ENCODE data around the gene MYMK. TPM values are rescaled to one million over a fixed set of nuclear protein-coding genes. Genes with fewer than 3 reads are reported as not detected.

Gene MYMK, protein sequence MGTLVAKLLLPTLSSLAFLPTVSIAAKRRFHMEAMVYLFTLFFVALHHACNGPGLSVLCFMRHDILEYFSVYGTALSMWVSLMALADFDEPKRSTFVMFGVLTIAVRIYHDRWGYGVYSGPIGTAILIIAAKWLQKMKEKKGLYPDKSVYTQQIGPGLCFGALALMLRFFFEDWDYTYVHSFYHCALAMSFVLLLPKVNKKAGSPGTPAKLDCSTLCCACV
- not detected in 2 replicates for total RNA-seq

DNA sequence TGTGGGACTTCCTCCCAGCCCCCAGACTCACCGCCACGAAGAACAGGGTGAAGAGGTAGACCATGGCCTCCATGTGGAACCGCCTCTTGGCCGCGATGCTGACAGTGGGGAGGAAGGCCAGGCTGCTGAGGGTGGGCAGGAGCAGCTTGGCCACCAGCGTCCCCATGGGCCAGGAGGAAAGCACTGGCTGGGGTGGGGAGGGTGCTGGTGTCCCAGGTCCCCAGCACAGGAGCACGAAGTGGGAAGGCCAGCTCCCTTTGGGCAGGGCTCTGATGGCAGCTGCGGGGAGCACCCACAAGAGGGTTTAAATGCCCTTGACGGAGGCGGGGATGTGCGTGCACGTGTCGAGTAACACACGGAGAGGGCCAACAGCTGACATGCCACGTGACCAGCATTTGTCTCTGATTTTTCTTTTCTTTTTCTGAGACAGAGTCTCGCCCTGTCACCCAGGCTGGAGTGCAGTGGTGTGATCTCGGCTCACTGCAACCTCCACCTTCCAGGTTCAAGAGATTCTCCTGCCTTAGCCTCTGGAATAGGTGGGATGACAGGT, at the start of gene MYMK:
TSS of gene MYMK (minus strand) at position 281 of the 550 bp plus-strand sequence. CDS start at position 166, 115 bp downstream.

DNA sequence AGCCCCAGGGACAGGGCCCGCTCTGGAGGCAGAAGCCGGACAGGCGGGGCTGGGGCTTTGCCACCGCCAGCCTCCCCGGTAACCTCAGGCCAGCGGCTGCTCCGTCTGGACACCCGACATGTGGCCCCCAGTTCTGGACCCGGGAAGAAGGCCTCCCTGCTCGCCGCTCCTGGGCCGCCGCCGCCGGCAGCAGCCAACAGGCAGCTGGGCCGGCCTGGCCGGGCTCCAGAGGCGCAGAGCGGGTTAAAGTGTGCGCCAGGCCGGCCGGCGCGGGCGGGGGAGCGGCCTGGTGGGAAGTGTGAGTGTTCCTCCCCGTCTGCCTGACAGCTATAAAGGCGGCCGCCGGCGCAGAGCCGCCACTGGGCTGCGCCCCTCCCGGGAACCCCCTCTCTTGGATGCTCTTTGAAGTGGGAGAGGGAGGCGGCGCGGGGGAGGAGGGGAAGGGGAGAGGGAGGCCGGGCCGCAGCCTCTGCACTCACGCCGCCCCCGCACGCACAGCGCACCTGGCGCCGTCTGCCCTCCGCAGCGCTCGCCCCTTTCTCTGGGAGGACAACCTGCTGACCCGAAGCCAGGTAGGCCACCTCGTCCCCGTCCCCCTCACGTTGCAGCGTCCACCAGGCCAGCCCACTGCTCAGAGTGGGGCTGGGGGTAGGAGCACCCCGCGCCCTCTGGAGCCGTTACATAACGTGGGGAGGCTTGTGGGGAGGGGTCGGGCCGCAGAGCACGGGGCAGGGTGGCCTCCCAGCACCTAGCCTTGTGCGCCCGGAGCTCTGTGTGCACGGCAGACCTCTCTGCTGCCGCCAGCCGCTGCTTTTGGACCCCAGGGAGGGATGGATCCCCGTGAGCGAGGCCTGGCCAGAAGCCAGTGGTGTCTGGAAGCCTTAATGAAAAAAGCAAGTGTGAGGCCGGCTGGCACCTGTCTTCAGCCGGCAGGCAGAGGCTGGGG, 9.9 kb upstream of the MYMK start, which contains the start of gene ADAMTSL2:
TSS of gene ADAMTSL2 (plus strand) at position 359 of the 946 bp plus-strand sequence. CDS start 2,009 bp downstream, outside the sequence.

DNA sequence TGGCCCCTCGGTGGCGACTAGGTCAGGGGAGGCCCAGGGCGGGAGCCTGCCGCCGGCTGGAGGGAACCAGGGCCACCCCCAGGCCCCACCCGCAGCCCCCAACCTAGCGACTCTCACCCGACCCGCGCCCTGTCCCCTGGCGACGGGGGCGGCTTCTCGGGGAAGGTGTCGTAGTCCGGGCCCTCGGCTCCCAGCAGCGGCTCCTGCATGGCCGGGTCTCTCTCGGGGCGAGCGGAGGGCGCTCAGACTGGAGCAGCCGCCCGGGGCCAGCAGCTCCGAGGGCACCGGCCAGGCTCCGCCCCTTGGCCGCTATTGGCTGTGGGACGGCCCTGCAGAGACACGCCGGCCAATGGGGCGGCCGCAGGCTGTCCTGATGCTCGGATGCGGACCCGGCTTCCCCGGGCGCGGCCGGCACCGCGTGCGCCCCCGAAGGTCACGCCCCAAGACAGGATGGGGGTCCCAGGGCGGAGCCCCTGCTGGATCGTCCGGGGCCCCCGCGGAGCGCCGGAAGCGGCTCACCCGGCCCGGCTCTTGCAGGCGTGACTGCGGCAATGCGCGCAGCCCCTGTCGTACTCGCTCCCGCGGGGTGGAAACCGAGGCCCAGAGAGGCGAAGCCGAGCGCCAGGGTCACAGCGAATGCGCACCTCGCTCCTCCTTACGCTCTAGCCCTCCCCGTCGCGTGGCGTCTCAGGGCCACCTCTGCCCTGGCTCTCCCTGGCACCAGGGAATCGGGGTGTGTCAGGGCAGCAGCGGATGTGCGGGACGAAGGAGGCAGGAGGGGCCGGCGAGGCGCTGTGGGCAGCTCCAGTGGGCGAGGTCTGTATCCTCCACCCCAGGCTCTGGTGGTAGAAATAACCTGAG, 45.7 kb downstream of the MYMK start, which contains the start of gene SLC2A6:
TSS of gene SLC2A6 (minus strand) at position 249 of the 861 bp plus-strand sequence. CDS start at position 209, 40 bp downstream.

Other genes starting within 250 kb of the MYMK start
- gene ABO, start 249.8 kb downstream of the MYMK start, total RNA-seq, result 0.14 TPM in 1 of 2 replicates, not detected in the other
- gene SURF6, start 188.8 kb downstream of the MYMK start, total RNA-seq, result 9.2 and 23.6 TPM in 2 replicates
- 17.1 and 22.8 TPM in 2 replicates for gene MED22, start 176.8 kb downstream of the MYMK start, total RNA-seq
- 1,202 and 2,134 TPM in 2 replicates for gene RPL7A, start 176.7 kb downstream of the MYMK start, total RNA-seq
- 16.4 and 44.1 TPM in 2 replicates for gene SURF1, start 168.5 kb downstream of the MYMK start, total RNA-seq
- 36.0 and 64.9 TPM in 2 replicates for gene SURF2, start 168.4 kb downstream of the MYMK start, total RNA-seq
- gene SURF4, start 148.9 kb downstream of the MYMK start, total RNA-seq, result 239 and 361 TPM in 2 replicates
- gene STKLD1, start 148.6 kb downstream of the MYMK start, total RNA-seq, result under 0.01 and 0.07 TPM in 2 replicates
- 29.0 and 39.8 TPM in 2 replicates for gene REXO4, start 106.9 kb downstream of the MYMK start, total RNA-seq
- 1.4 and 3.8 TPM in 2 replicates for gene ADAMTS13, start 102.6 kb downstream of the MYMK start, total RNA-seq
- gene CACFD1, start 65.0 kb downstream of the MYMK start, total RNA-seq, result 4.8 and 10.8 TPM in 2 replicates
- 3.8 and 6.2 TPM in 2 replicates for gene SLC2A6, start 45.9 kb downstream of the MYMK start, total RNA-seq
- under 0.01 TPM in 1 of 2 replicates, not detected in the other for gene ADAMTSL2, start 9.7 kb upstream of the MYMK start, total RNA-seq
- not detected in 2 replicates for gene FAM163B, start 84.4 kb upstream of the MYMK start, total RNA-seq
- not detected in 2 replicates for gene DBH, start 111.4 kb upstream of the MYMK start, total RNA-seq
- 1.00 TPM in 1 of 2 replicates, not detected in the other for gene SARDH, start 213.4 kb upstream of the MYMK start, total RNA-seq